H1 (cell line): ENCODE measurements around the gene GREB1L. TPM values are rescaled to one million over a fixed set of nuclear protein-coding genes. Genes with fewer than 3 reads are reported as not detected.

Experiments
- CTCF ChIA-PET: fragments of 300-600 bp; sonication (Branson Sonifier 250); formaldehyde crosslinking; loops from one replicate; lab custom pipeline; 2021; ENCODE audit not compliant: partially characterized antibody; lab: Charles Lee
- POLR2A ChIA-PET: fragments of 300-600 bp; sonication (Branson Sonifier 250); formaldehyde crosslinking; loops from one replicate; lab custom pipeline; 2021; ENCODE audit warnings: inconsistent platforms; ENCODE audit not compliant: partially characterized antibody; lab: Charles Lee
- DNase-seq, 2 experiments: peaks; one replicate each; pipeline versions ENCODE4 v3.0.0 to v3.0.0-alpha.2; 2010 to 2022; ENCODE audit warnings: low spot score in 2 of 2, low read depth in 1 of 2, mixed read lengths in 1 of 2
- FAIRE-seq: peaks from 2 replicates; lab custom pipeline; 2011; peaks lifted over from hg19 to GRCh38; lab: Jason Lieb, UNC
- H2AFZ ChIP-seq: 2 replicates; pipeline ENCODE4 v1.8.1; 2012; ENCODE audit warnings: low read length, inconsistent platforms
- H2AK5ac ChIP-seq: 2 replicates; pipeline ENCODE4 v1.6.1; 2013; ENCODE audit warnings: low read depth, low read length
- H2BK120ac ChIP-seq: replicated peaks from 2 replicates; pipeline ENCODE3; 2013; ENCODE audit warnings: low read depth, low read length, inconsistent platforms
- H2BK12ac ChIP-seq: 2 replicates; pipeline ENCODE4 v1.6.1; 2013; ENCODE audit warnings: low read depth, low read length
- H2BK15ac ChIP-seq: 2 replicates; pipeline ENCODE4 v1.6.1; 2013; ENCODE audit warnings: low read length
- H2BK20ac ChIP-seq: 2 replicates; pipeline ENCODE4 v1.6.1; 2013; ENCODE audit warnings: low read length
- H2BK5ac ChIP-seq: 2 replicates; pipeline ENCODE4 v1.6.1; 2013; ENCODE audit warnings: low read depth, low read length
- H3K14ac ChIP-seq: 2 replicates; pipeline ENCODE4 v1.6.1; 2013; ENCODE audit warnings: inconsistent platforms; ENCODE audit not compliant: insufficient read length
- H3K18ac ChIP-seq: 2 replicates; pipeline ENCODE4 v1.6.1; 2013; ENCODE audit warnings: low read length; ENCODE audit errors: extremely low read depth
- H3K23ac ChIP-seq: 2 replicates; pipeline ENCODE4 v1.6.1; 2013; ENCODE audit warnings: inconsistent platforms; ENCODE audit not compliant: insufficient read length
- H3K23me2 ChIP-seq: 2 replicates; pipeline ENCODE4 v1.6.1; 2013; ENCODE audit warnings: low read depth, low read length
- H3K27ac ChIP-seq: 2 replicates; pipeline ENCODE4 v1.6.1; 2011; ENCODE audit warnings: low read depth, low read length, inconsistent platforms
- H3K27me3 ChIP-seq, 4 experiments: replicated peaks in 1 of 4; 1 replicate in 1 of 4; 2 replicates in 3 of 4; pipeline versions ENCODE4 v1.6.1 to v1.8.1; 2011 to 2013; ENCODE audit warnings: low read length in 3 of 4, mild to moderate bottlenecking in 3 of 4, inconsistent platforms in 2 of 4, mixed read lengths in 2 of 4, moderate library complexity in 1 of 4; ENCODE audit not compliant: control insufficient read depth in 3 of 4, insufficient read depth in 3 of 4; ENCODE audit errors: extremely low read depth in 1 of 4
- H3K36me3 ChIP-seq, 4 experiments: 2 replicates each; pipeline versions ENCODE4 v1.6.1 to v1.8.1; 2011 to 2013; ENCODE audit warnings: mild to moderate bottlenecking in 4 of 4, low read length in 3 of 4, moderate library complexity in 2 of 4, control low read depth in 1 of 4, inconsistent platforms in 1 of 4; ENCODE audit not compliant: insufficient read depth in 4 of 4, control insufficient read depth in 2 of 4
- H3K4ac ChIP-seq: replicated peaks from 2 replicates; pipeline ENCODE3; 2013; ENCODE audit warnings: low read length, low read depth, mixed read lengths, inconsistent platforms; ENCODE audit not compliant: insufficient read length
- H3K4me1 ChIP-seq, 4 experiments: replicated peaks in 1 of 4; 1 replicate in 1 of 4; 2 replicates in 3 of 4; pipeline versions ENCODE4 v1.6.1 to v1.8.1; 2011 to 2013; ENCODE audit warnings: low read length in 3 of 4, inconsistent platforms in 2 of 4, mixed read lengths in 1 of 4; ENCODE audit not compliant: insufficient read depth in 4 of 4, control insufficient read depth in 3 of 4
- H3K4me2 ChIP-seq, 2 experiments: 2 replicates each; pipeline versions ENCODE4 v1.6.1 to v1.8.1; 2011 to 2013; ENCODE audit warnings: low read depth in 2 of 2, low read length in 2 of 2, control low read depth in 1 of 2, inconsistent platforms in 1 of 2, mild to moderate bottlenecking in 1 of 2; ENCODE audit not compliant: insufficient read depth in 1 of 2
- H3K4me3 ChIP-seq, 4 experiments: fragments of 200-600, 300-600 bp in 1 of 4; sonication (generic), shearing (Covaris generic), sonication (Bioruptor Twin) in 1 of 4; 2 replicates each; pipeline versions ENCODE4 v1.5.1 to v1.8.1; 2011 to 2016; ENCODE audit warnings: low read length in 4 of 4, low read depth in 3 of 4, control low read depth in 2 of 4, inconsistent platforms in 2 of 4, mild to moderate bottlenecking in 2 of 4, mixed read lengths in 1 of 4, moderate library complexity in 1 of 4; ENCODE audit not compliant: insufficient read depth in 2 of 4; ENCODE audit errors: extremely low read depth in 1 of 4
- H3K56ac ChIP-seq: replicated peaks from 2 replicates; pipeline ENCODE3; 2013; ENCODE audit warnings: low read depth, mild to moderate bottlenecking, mixed read lengths, low read length, inconsistent platforms; ENCODE audit not compliant: insufficient read length
- H3K79me1 ChIP-seq: 2 replicates; pipeline ENCODE4 v1.6.1; 2013; ENCODE audit warnings: low read depth, low read length, control low read depth
- H3K79me2 ChIP-seq, 2 experiments: 2 replicates each; pipeline versions ENCODE4 v1.6.1 to v1.8.1; 2012 to 2013; ENCODE audit warnings: low read length in 2 of 2, mild to moderate bottlenecking in 2 of 2, inconsistent platforms in 1 of 2; ENCODE audit not compliant: insufficient read depth in 2 of 2, control insufficient read depth in 1 of 2
- H3K9ac ChIP-seq, 4 experiments: replicated peaks in 1 of 4; 1 replicate in 1 of 4; 2 replicates in 3 of 4; pipeline versions ENCODE4 v1.6.1 to v1.8.1; 2011 to 2013; ENCODE audit warnings: low read depth in 3 of 4, low read length in 3 of 4, control low read depth in 2 of 4, mild to moderate bottlenecking in 2 of 4, moderate library complexity in 2 of 4, inconsistent platforms in 1 of 4; ENCODE audit errors: extremely low read depth in 1 of 4
- H3K9me3 ChIP-seq, 2 experiments: 2 replicates each; pipeline versions ENCODE4 v1.6.1 to v1.8.1; 2012 to 2013; ENCODE audit warnings: mild to moderate bottlenecking in 2 of 2, moderate library complexity in 2 of 2, control low read depth in 1 of 2, inconsistent platforms in 1 of 2, low read depth in 1 of 2, low read length in 1 of 2, mixed read lengths in 1 of 2; ENCODE audit not compliant: insufficient read depth in 2 of 2
- H4K20me1 ChIP-seq, 2 experiments: replicated peaks in 1 of 2; 2 replicates each; pipeline versions ENCODE3 to v1.8.1; 2011 to 2013; ENCODE audit warnings: inconsistent platforms in 2 of 2, low read length in 2 of 2, mild to moderate bottlenecking in 1 of 2; ENCODE audit not compliant: insufficient read depth in 2 of 2, control insufficient read depth in 1 of 2
- H4K5ac ChIP-seq: 2 replicates; pipeline ENCODE4 v1.6.1; 2013; ENCODE audit warnings: low read length, low read depth, mixed read lengths, inconsistent platforms; ENCODE audit not compliant: insufficient read length
- H4K8ac ChIP-seq: 2 replicates; pipeline ENCODE4 v1.8.0; 2013; ENCODE audit warnings: mild to moderate bottlenecking, moderate library complexity, low read length, inconsistent platforms; ENCODE audit not compliant: insufficient read depth; ENCODE audit errors: extremely low read depth
- H4K91ac ChIP-seq: replicated peaks from 2 replicates; pipeline ENCODE3; 2013; ENCODE audit warnings: low read length, mixed read lengths, inconsistent platforms; ENCODE audit not compliant: insufficient read length
- MAFK ChIP-seq: IDR thresholded peaks from 2 replicates; pipeline ENCODE4 v1.6.1; 2012; ENCODE audit warnings: low read depth, mild to moderate bottlenecking, improper control_type of control experiment, low read length
- WGBS, 2 experiments: shearing (Covaris generic) in 1 of 2; methylation state at CpG; one replicate each; pipeline versions ENCODE4 v1.1.6 to v1.1.7; 2013 to 2015; ENCODE audit warnings: low lambda C conversion rate in 2 of 2, mixed read lengths in 2 of 2, inconsistent platforms in 1 of 2, low coverage in 1 of 2, missing lambda C conversion rate in 1 of 2; ENCODE audit not compliant: insufficient replicate concordance in 2 of 2, insufficient coverage in 1 of 2, insufficient read length in 1 of 2; ENCODE audit errors: extremely low coverage in 1 of 2, missing lambda C conversion rate in 1 of 2; 5-methylcytosine and 5-hydroxymethylcytosine counted together
- polyA plus RNA-seq, 7 experiments: library from polyadenylated mRNA; depleted of rRNA in 3 of 7; stranded (reverse) in 5 of 7; unstranded in 2 of 7; fragments of >200 nt in 5 of 7; fragments of 200-250 nt in 2 of 7; gene quantifications; 1 replicate in 5 of 7; 2 replicates in 1 of 7; 4 replicates in 1 of 7; pipeline versions ENCODE4 v1.2.1 to v1.2.3, GENCODE V29; 2011 to 2013; ENCODE audit warnings: missing spikeins in 2 of 7, mixed read lengths in 2 of 7
- total RNA-seq: library from RNA; stranded (reverse); fragmentation: NEBNext Ultra II Directional; extraction: Animal tissue kit (Norgen Biotek cat#: 25700); gene quantifications from 2 replicates; pipeline ENCODE4 v1.2.1, GENCODE V29; 2021

Gene GREB1L
- total and polyA plus RNA-seq, 2 of the 8 experiments (the other 6 are each of a cell fraction or from before 2014, with no cell fraction given) = 0.34 to 1.6 TPM

DNA sequence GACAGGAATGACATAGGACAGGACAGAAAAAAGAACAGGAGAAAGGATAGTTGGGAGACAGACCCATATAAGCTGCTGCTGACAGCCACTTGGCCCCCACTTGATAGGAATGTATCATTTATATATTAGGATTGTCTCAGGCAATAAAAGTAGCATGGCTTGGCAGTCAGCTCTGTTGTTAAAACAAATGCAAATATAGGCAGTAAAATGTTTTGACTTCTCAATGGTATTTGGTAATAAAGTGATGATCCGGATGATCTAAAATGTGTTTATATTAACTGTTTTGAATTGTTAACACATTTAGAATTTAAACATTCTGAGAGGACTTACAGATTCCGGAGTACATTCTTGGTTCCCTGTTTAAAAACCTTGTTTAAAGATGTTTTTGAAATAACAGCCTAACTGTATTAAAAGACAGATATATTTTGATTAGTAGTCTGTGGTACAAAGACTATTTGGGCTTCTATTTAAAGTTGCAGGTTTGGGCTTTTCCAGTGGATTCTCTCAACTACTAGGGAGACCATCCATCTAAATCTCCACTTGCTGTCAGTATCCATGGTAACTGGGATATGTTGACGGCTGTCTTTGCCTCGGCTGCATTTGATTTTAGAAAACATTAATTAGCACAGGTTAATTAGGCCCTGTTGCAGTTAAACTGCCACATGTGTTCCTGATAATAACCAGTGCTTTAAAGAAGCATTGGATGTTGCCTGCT is 210.9 kb downstream of the GREB1L start:
- Histone ChIP-seq H4K5ac (no peak overlapping the region), H3K27ac (no peak overlapping the region), H2BK120ac (no peak overlapping the region), H3K27me3 (no peaks in the 10 kb centered on the region), H3K4me1 (no peaks in the 10 kb centered on the region), H3K14ac (no peak overlapping the region), H3K36me3 (peaks cover 0 to 7% (median 2%) of the 10 kb centered on the region in 4 experiments; a peak in 2 of 8 replicates), H3K56ac (no peak overlapping the region), H2BK5ac (no peak overlapping the region), H2BK12ac (no peak overlapping the region), H4K20me1 (no peaks in the 10 kb centered on the region), H3K4ac (no peak overlapping the region), H2AK5ac (no peak overlapping the region), H3K9me3 (no peaks in the 10 kb centered on the region), H3K79me1 (no peaks in the 10 kb centered on the region), H3K4me3 (no peak overlapping the region), H3K9ac (no peak overlapping the region), H2BK20ac (no peak overlapping the region), H3K18ac (no peak overlapping the region), H3K23ac (no peak overlapping the region), H4K91ac (no peak overlapping the region), H2BK15ac (no peak overlapping the region), H4K8ac (no peak overlapping the region), H3K23me2 (no peaks in the 10 kb centered on the region), H3K4me2 (no peak overlapping the region), H3K79me2 (no peaks in the 10 kb centered on the region), H2AFZ (no peak overlapping the region)
- DNase-seq (no peak), FAIRE-seq (no peak)
- POLR2A ChIA-PET = interaction anchor here (0.6 kb wide), 1 partner anchor 181 kb away, joined by 3 read pairs; no protein-coding TSS in a partner anchor
- CTCF ChIA-PET = interaction anchor here (0.6 to 2.3 kb wide), 3 partner anchors 69 to 410 kb away, joined by 3 to 7 read pairs (median 3); no protein-coding TSS in a partner anchor
- 94% methylated on average over 4 of the region's 4 CpGs; no CpG with 5 or more reads in 1 of the 2 experiments for WGBS, 2 experiments
- TF ChIP-seq MAFK = no peak
